HG02678 (cell line): ENCODE results near the gene AFF2.

Experiments used
- ATAC-seq: cut with Tn5 transposase; IDR thresholded peaks from one replicate; pipeline ENCODE4 v1.9.1; 2021; ENCODE audit warnings: mild to moderate bottlenecking, moderate library complexity; ENCODE audit not compliant: unreplicated experiment

Gene AFF2

GRCh38 chrX:148815218-148815961, 315.0 kb downstream of the AFF2 start:
- ATAC-seq = no peak

GRCh38 chrX:148823986-148824385, 323.6 kb downstream of the AFF2 start:
- no peak for ATAC-seq

GRCh38 chrX:148825696-148826095, 325.3 kb downstream of the AFF2 start:
- no peak for ATAC-seq

- ATAC-seq = no peak
Observed at GRCh38 chrX:148836741-148837140, 336.3 kb downstream of the AFF2 start.

- no peak for ATAC-seq
Observed at GRCh38 chrX:148850631-148851030, 350.2 kb downstream of the AFF2 start.

GRCh38 chrX:148854306-148854705, 353.9 kb downstream of the AFF2 start:
- no peak for ATAC-seq

- no peak for ATAC-seq
Observed at GRCh38 chrX:148856505-148856904, 356.1 kb downstream of the AFF2 start.

GRCh38 chrX:148865277-148866210, 365.1 kb downstream of the AFF2 start:
- no peak for ATAC-seq

GRCh38 chrX:148867596-148867995, 367.2 kb downstream of the AFF2 start:
- no peak for ATAC-seq

- no peak for ATAC-seq
Observed at GRCh38 chrX:148871422-148872160, 371.2 kb downstream of the AFF2 start.

- ATAC-seq = no peak
Observed at GRCh38 chrX:148872161-148872535, 371.7 kb downstream of the AFF2 start.

GRCh38 chrX:148872881-148873280, 372.5 kb downstream of the AFF2 start:
- ATAC-seq = no peak

- ATAC-seq = no peak
Observed at GRCh38 chrX:148874636-148875246, 374.3 kb downstream of the AFF2 start.

- no peak for ATAC-seq
Observed at GRCh38 chrX:148878371-148878770, 378.0 kb downstream of the AFF2 start.

GRCh38 chrX:148885203-148885602, 384.8 kb downstream of the AFF2 start:
- ATAC-seq = no peak

- no peak for ATAC-seq
Observed at GRCh38 chrX:148893395-148893794, 393.0 kb downstream of the AFF2 start.

- no peak for ATAC-seq
Observed at GRCh38 chrX:148902581-148902980, 402.2 kb downstream of the AFF2 start.

- ATAC-seq = no peak
Observed at GRCh38 chrX:148903176-148903575, 402.8 kb downstream of the AFF2 start.

GRCh38 chrX:148904421-148905111, 404.1 kb downstream of the AFF2 start:
- no peak for ATAC-seq

GRCh38 chrX:148905400-148905799, 405.0 kb downstream of the AFF2 start:
- ATAC-seq = no peak
